A549 (cell line): Measurements from ENCODE around the gene FST. TPM values are rescaled to one million over a fixed set of nuclear protein-coding genes. Genes with fewer than 3 reads are reported as not detected.

Source experiments
- ATAC-seq, 2 experiments: fragments of 200-7000 bp in 1 of 2; fragments of >200 bp in 1 of 2; cut with Nextera tagmentation in 1 of 2; cut with Tn5 transposase in 1 of 2; 3 replicates each; pipeline versions ENCODE4 v1.8.0 to v1.9.1; 2018 to 2020; ENCODE audit warnings: mild to moderate bottlenecking in 1 of 2, moderate library complexity in 1 of 2
- CTCF ChIA-PET: fragments of 300-600 bp; sonication (Branson Sonifier 250); formaldehyde crosslinking; extraction: SDS; loops from one replicate; lab custom pipeline; 2021; ENCODE audit warnings: antibody characterized with exemption, inconsistent platforms; lab: Yijun Ruan, JAX
- POLR2A ChIA-PET: fragments of 350-600 bp; formaldehyde crosslinking; extraction: SDS; loops from one replicate; lab custom pipeline; 2021; ENCODE audit warnings: antibody characterized with exemption, inconsistent platforms; lab: Yijun Ruan, JAX
- DNase-seq, 2 experiments: peaks; one replicate each; pipeline versions ENCODE4 v3.0.0 to v3.0.0-alpha.2; 2011 to 2016; ENCODE audit warnings: low read depth in 1 of 2, low spot score in 1 of 2
- FAIRE-seq: peaks from 2 replicates; lab custom pipeline; 2011; peaks lifted over from hg19 to GRCh38; lab: Jason Lieb, UNC
- H3K27ac ChIP-seq, 2 experiments: fragments of >200 bp; sonication (Bioruptor Twin); formaldehyde crosslinking; 3 replicates each; pipeline ENCODE4 v1.5.1; 2016 to 2017
- H3K4me1 ChIP-seq: fragments of >200 bp; sonication (Bioruptor Twin); formaldehyde crosslinking; 3 replicates; pipeline ENCODE4 v1.6.1; 2016
- H3K4me2 ChIP-seq: fragments of >200 bp; sonication (Bioruptor Twin); formaldehyde crosslinking; 3 replicates; pipeline ENCODE4 v1.6.1; 2016
- H3K4me3 ChIP-seq: fragments of >200 bp; sonication (Bioruptor Twin); formaldehyde crosslinking; 3 replicates; pipeline ENCODE4 v1.5.1; 2016
- H3K9me3 ChIP-seq: fragments of >200 bp; sonication (Bioruptor Twin); formaldehyde crosslinking; 3 replicates; pipeline ENCODE4 v1.6.1; 2016
- EHF ChIP-seq: fragments of 250-450 bp; sonication (Bioruptor Pico); IDR thresholded peaks from 2 replicates; pipeline ENCODE4 v1.5.0; 2020; ENCODE audit warnings: mild to moderate bottlenecking
- FOSB ChIP-seq: fragments of 250-450 bp; sonication (Bioruptor Pico); IDR thresholded peaks from 2 replicates; pipeline ENCODE4 v1.5.0; 2020; ENCODE audit warnings: mild to moderate bottlenecking, moderate library complexity
- GATA3 ChIP-seq: IDR thresholded peaks from 2 replicates; pipeline ENCODE4 v1.6.1; 2012; ENCODE audit warnings: borderline replicate concordance
- HOXB13 ChIP-seq: fragments of 250-450 bp; sonication (Bioruptor Pico); IDR thresholded peaks from 2 replicates; pipeline ENCODE4 v1.5.0; 2020; ENCODE audit warnings: low read depth, mild to moderate bottlenecking, moderate library complexity
- JUN ChIP-seq, 2 experiments: fragments of >200 bp; sonication (Bioruptor Twin); formaldehyde crosslinking; IDR thresholded peaks; 2 replicates in 1 of 2; 3 replicates in 1 of 2; pipeline ENCODE4 v1.6.1; 2016 to 2017
- JUNB ChIP-seq: fragments of >200 bp; sonication (Bioruptor Twin); formaldehyde crosslinking; IDR thresholded peaks from 2 replicates; pipeline ENCODE4 v1.6.1; 2016
- KDM5A ChIP-seq: fragments of 200-600 bp; sonication (generic); IDR thresholded peaks from 2 replicates; pipeline ENCODE4 v1.6.1; 2016; ENCODE audit warnings: antibody characterized with exemption, mild to moderate bottlenecking
- MAFK ChIP-seq: fragments of 450-650 bp; IDR thresholded peaks from 2 replicates; pipeline ENCODE4 v1.6.1; 2014; ENCODE audit not compliant: partially characterized antibody
- MAZ ChIP-seq: fragments of 150-350 bp; IDR thresholded peaks from 2 replicates; pipeline ENCODE4 v1.6.1; 2014; ENCODE audit warnings: antibody characterized with exemption, low read depth, low read length, borderline replicate concordance
- MYC ChIP-seq: IDR thresholded peaks from 2 replicates; pipeline ENCODE4 v1.6.1; 2012; ENCODE audit warnings: mild to moderate bottlenecking, inconsistent platforms, low read length, improper control_type of control experiment, borderline replicate concordance
- POLR2AphosphoS2 ChIP-seq: conservative IDR thresholded peaks from 2 replicates; pipeline ENCODE4 v1.6.1; 2012; ENCODE audit warnings: low read length, improper control_type of control experiment, inconsistent platforms
- RNF2 ChIP-seq: fragments of 200-600 bp; sonication (generic); IDR thresholded peaks from 2 replicates; pipeline ENCODE4 v1.6.1; 2016; ENCODE audit warnings: low read depth, mild to moderate bottlenecking, antibody characterized with exemption, moderate library complexity, borderline replicate concordance
- TFCP2L1 ChIP-seq: fragments of 250-450 bp; sonication (Bioruptor Pico); IDR thresholded peaks from 2 replicates; pipeline ENCODE4 v1.5.0; 2021; ENCODE audit warnings: mild to moderate bottlenecking
- ZNF302 ChIP-seq: fragments of 250-450 bp; sonication (Bioruptor Pico); IDR thresholded peaks from 2 replicates; pipeline ENCODE4 v1.9.0; 2021; ENCODE audit warnings: inconsistent platforms, mild to moderate bottlenecking, moderate library complexity
- ZSCAN20 ChIP-seq: fragments of 250-450 bp; sonication (Bioruptor Pico); IDR thresholded peaks from 2 replicates; pipeline ENCODE4 v1.8.0; 2022; ENCODE audit warnings: mild to moderate bottlenecking, moderate library complexity
- WGBS: methylation state at CpG from one replicate; pipeline ENCODE4 v1.1.6; 2017; ENCODE audit errors: missing lambda C conversion rate; 5-methylcytosine and 5-hydroxymethylcytosine counted together
- polyA plus RNA-seq, 4 experiments: library from polyadenylated mRNA; depleted of rRNA in 3 of 4; stranded (reverse); fragments of >200 nt; fragmentation: RNase III in 1 of 4; extraction: RNeasy Plus Mini Kit Qiagen cat#74134 plus additional on column Dnase treatment in 1 of 4; gene quantifications; 2 replicates in 3 of 4; 3 replicates in 1 of 4; pipeline ENCODE4 v1.2.3, GENCODE V29; 2011 to 2017
- TF ChIP-seq, protein P1 (sequence below): fragments of 450-650 bp; IDR thresholded peaks from 2 replicates; pipeline ENCODE4 v1.6.1; 2014; ENCODE audit warnings: antibody characterized with exemption
- TF ChIP-seq, protein P2 (sequence below): fragments of 200-600 bp; sonication (generic); IDR thresholded peaks from 2 replicates; pipeline ENCODE4 v1.6.1; 2016; ENCODE audit warnings: antibody characterized with exemption, mild to moderate bottlenecking, moderate library complexity
- TF ChIP-seq, protein P3 (sequence below): fragments of 250-450 bp; sonication (Bioruptor Pico); IDR thresholded peaks from 2 replicates; pipeline ENCODE4 v1.5.0; 2020; ENCODE audit warnings: low read depth, mild to moderate bottlenecking, moderate library complexity
- TF ChIP-seq, protein P4 (sequence below): fragments of >200 bp; sonication (Bioruptor Twin); formaldehyde crosslinking; IDR thresholded peaks from 3 replicates; pipeline ENCODE4 v1.5.1; 2016
- TF ChIP-seq, protein P5 (sequence below): IDR thresholded peaks from 2 replicates; pipeline ENCODE4 v1.6.1; 2012
- TF ChIP-seq, protein P6 (sequence below): fragments of >200 bp; sonication (Bioruptor Twin); formaldehyde crosslinking; IDR thresholded peaks from 3 replicates; pipeline ENCODE4 v1.6.1; 2016

Gene FST
- polyA plus RNA-seq, 2 of the 4 experiments (the other 2 are of a cell fraction) = 3.8 to 10.1 TPM

DNA sequence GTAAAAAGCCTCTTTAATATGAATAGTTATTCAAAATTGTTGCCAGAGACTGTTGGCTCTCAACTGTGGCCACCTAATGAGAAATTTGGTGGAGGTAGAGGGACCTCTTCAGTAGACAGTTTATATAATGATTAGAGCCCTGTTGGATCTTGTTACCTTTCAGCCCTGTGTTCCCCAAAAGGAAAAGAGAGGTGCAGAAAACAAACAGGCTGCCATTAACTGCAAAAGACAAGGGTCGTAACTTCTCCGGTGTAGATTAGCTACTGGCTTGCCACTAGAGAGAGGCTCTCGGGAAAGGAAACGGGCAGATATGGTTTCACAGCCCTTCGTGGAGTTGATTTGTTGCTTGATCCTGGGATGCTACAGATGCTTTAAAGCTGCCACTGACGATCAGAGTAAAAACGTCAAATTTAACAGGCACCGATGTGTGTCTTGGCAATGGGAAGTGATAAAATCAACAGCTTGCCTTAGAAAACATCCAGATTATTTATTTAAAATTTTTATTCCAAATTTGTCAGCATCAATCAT, 7.8 kb downstream of the FST start:
- DNase-seq (no peak), ATAC-seq (no peak), FAIRE-seq (no peak)
- H3K4me3 ChIP-seq = no peak overlapping the region
- H3K9me3 ChIP-seq = no peaks in the 10 kb centered on the region
- H3K4me2 ChIP-seq = no peak overlapping the region
- peaks cover 8% of the 10 kb centered on the region; the same call in 2 of the 3 replicates for H3K4me1 ChIP-seq
- H3K27ac ChIP-seq = no peak overlapping the region
- POLR2A ChIA-PET = no interaction called here
- TF ChIP-seq HOXB13 (CRISPR knock-in tag) (no peak), TFCP2L1 (CRISPR knock-in tag) (no peak), JUN (IDR thresholded peaks at IDR 0.05) (no peak), POLR2AphosphoS2 (no peak), JUNB (no peak), EHF (no peak), ZNF302 (CRISPR knock-in tag) (no peak), MAZ (no peak)
- TF ChIP-seq, protein P1, sequence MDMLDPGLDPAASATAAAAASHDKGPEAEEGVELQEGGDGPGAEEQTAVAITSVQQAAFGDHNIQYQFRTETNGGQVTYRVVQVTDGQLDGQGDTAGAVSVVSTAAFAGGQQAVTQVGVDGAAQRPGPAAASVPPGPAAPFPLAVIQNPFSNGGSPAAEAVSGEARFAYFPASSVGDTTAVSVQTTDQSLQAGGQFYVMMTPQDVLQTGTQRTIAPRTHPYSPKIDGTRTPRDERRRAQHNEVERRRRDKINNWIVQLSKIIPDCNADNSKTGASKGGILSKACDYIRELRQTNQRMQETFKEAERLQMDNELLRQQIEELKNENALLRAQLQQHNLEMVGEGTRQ = no peak
- TF ChIP-seq, protein P2, sequence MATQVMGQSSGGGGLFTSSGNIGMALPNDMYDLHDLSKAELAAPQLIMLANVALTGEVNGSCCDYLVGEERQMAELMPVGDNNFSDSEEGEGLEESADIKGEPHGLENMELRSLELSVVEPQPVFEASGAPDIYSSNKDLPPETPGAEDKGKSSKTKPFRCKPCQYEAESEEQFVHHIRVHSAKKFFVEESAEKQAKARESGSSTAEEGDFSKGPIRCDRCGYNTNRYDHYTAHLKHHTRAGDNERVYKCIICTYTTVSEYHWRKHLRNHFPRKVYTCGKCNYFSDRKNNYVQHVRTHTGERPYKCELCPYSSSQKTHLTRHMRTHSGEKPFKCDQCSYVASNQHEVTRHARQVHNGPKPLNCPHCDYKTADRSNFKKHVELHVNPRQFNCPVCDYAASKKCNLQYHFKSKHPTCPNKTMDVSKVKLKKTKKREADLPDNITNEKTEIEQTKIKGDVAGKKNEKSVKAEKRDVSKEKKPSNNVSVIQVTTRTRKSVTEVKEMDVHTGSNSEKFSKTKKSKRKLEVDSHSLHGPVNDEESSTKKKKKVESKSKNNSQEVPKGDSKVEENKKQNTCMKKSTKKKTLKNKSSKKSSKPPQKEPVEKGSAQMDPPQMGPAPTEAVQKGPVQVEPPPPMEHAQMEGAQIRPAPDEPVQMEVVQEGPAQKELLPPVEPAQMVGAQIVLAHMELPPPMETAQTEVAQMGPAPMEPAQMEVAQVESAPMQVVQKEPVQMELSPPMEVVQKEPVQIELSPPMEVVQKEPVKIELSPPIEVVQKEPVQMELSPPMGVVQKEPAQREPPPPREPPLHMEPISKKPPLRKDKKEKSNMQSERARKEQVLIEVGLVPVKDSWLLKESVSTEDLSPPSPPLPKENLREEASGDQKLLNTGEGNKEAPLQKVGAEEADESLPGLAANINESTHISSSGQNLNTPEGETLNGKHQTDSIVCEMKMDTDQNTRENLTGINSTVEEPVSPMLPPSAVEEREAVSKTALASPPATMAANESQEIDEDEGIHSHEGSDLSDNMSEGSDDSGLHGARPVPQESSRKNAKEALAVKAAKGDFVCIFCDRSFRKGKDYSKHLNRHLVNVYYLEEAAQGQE = no peak
- TF ChIP-seq, protein P3, sequence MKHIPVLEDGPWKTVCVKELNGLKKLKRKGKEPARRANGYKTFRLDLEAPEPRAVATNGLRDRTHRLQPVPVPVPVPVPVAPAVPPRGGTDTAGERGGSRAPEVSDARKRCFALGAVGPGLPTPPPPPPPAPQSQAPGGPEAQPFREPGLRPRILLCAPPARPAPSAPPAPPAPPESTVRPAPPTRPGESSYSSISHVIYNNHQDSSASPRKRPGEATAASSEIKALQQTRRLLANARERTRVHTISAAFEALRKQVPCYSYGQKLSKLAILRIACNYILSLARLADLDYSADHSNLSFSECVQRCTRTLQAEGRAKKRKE = no peak
- CTCF ChIA-PET = no interaction called here
- 80% methylated on average over 8 of the region's 8 CpGs for WGBS

DNA sequence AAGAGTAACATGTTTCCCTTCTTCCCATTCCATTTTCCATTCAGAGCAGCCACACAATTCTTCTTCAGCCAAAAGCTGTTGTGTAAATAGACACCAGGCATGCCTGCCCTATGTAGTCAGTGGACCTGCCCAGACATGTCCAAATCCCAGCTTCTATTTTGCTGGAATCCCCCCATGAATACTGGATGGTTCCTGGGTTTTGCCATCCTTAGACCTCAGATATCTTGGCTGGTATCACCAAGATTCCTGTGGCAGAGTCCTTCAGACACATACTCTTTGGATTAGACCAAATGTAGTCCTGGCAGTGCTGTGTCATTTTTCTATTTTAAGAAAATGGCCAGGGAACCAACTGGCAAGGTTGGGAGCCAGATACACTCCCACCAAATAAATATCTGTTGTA, 10.3 kb downstream of the FST start:
- CTCF ChIA-PET = interaction anchor here (0.6 kb wide), 1 partner anchor 57 kb away, joined by 3 read pairs; no protein-coding TSS in a partner anchor
- no peak for FAIRE-seq
- TF ChIP-seq, protein P4, sequence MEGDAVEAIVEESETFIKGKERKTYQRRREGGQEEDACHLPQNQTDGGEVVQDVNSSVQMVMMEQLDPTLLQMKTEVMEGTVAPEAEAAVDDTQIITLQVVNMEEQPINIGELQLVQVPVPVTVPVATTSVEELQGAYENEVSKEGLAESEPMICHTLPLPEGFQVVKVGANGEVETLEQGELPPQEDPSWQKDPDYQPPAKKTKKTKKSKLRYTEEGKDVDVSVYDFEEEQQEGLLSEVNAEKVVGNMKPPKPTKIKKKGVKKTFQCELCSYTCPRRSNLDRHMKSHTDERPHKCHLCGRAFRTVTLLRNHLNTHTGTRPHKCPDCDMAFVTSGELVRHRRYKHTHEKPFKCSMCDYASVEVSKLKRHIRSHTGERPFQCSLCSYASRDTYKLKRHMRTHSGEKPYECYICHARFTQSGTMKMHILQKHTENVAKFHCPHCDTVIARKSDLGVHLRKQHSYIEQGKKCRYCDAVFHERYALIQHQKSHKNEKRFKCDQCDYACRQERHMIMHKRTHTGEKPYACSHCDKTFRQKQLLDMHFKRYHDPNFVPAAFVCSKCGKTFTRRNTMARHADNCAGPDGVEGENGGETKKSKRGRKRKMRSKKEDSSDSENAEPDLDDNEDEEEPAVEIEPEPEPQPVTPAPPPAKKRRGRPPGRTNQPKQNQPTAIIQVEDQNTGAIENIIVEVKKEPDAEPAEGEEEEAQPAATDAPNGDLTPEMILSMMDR = no peak
- TF ChIP-seq MAFK (no peak), KDM5A (no peak), EHF (no peak), ZNF302 (CRISPR knock-in tag) (no peak), RNF2 (no peak), ZSCAN20 (CRISPR knock-in tag) (no peak), MYC (no peak), GATA3 (no peak), FOSB (CRISPR knock-in tag) (no peak)
- TF ChIP-seq, protein P1 = no peak
- TF ChIP-seq, protein P5, sequence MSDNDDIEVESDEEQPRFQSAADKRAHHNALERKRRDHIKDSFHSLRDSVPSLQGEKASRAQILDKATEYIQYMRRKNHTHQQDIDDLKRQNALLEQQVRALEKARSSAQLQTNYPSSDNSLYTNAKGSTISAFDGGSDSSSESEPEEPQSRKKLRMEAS = no peak
- TF ChIP-seq, protein P2 = no peak
- TF ChIP-seq, protein P6, sequence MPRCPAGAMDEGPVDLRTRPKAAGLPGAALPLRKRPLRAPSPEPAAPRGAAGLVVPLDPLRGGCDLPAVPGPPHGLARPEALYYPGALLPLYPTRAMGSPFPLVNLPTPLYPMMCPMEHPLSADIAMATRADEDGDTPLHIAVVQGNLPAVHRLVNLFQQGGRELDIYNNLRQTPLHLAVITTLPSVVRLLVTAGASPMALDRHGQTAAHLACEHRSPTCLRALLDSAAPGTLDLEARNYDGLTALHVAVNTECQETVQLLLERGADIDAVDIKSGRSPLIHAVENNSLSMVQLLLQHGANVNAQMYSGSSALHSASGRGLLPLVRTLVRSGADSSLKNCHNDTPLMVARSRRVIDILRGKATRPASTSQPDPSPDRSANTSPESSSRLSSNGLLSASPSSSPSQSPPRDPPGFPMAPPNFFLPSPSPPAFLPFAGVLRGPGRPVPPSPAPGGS = no peak

More for the DNA sequence above, 10.3 kb downstream of the FST start:
- ATAC-seq (no peak), DNase-seq (peak in 1 of 2 experiments; percentile 39)
- POLR2A ChIA-PET = no interaction called here
- H3K4me3 ChIP-seq = no peak overlapping the region
- 0 out of 3 replicates have a peak, but pooled peaks cover 3% of the 10 kb centered on the region for H3K9me3 ChIP-seq
- H3K4me2 ChIP-seq = 0 out of 3 replicates have a peak overlapping the region, but pooled peaks have one; percentile 6
- peaks cover 8% of the 10 kb centered on the region; the same call in 2 of the 3 replicates for H3K4me1 ChIP-seq
- H3K27ac ChIP-seq = peak overlapping the region; percentile 42 to 68
